GM21447 (cell line): ENCODE results near the gene MAP1LC3A.
"Not testable (repeated sequence)": the region's sequence is repeated elsewhere in the genome, so short reads cannot be mapped to it uniquely, and the experiment has no call there.

Source experiments
- ATAC-seq: cut with Tn5 transposase; IDR thresholded peaks from one replicate; pipeline ENCODE4 v1.9.1; 2021; ENCODE audit not compliant: unreplicated experiment

MAP1LC3A gene

GRCh38 chr20:34558320-34559218, at the start of gene MAP1LC3A:
MAP1LC3A (plus strand) TSS chr20:34558718; CDS start chr20:34558869, 151 bp downstream.
- ATAC-seq = no peak

- ATAC-seq = no peak
Observed at GRCh38 chr20:34510575-34510974, 47.9 kb upstream of the MAP1LC3A start.

GRCh38 chr20:34511891-34512265, 46.6 kb upstream of the MAP1LC3A start:
- no peak for ATAC-seq

- no peak for ATAC-seq
Observed at GRCh38 chr20:34512266-34512954, 46.1 kb upstream of the MAP1LC3A start.

- ATAC-seq = no peak
Observed at GRCh38 chr20:34512955-34513419, 45.5 kb upstream of the MAP1LC3A start.

GRCh38 chr20:34514034-34514433, 44.5 kb upstream of the MAP1LC3A start:
- ATAC-seq = not testable (repeated sequence)

- ATAC-seq = no peak
Observed at GRCh38 chr20:34514897-34515483, 43.5 kb upstream of the MAP1LC3A start.

- peak; percentile 60 for ATAC-seq
Observed at GRCh38 chr20:34515484-34516246, 42.9 kb upstream of the MAP1LC3A start.

GRCh38 chr20:34516247-34517113, 42.0 kb upstream of the MAP1LC3A start, which contains the start of gene DYNLRB1:
DYNLRB1 (plus strand) TSS chr20:34516422; CDS start chr20:34516459, 37 bp downstream.
- peak; percentile 56 for ATAC-seq

GRCh38 chr20:34517114-34517505, 41.4 kb upstream of the MAP1LC3A start:
- no peak for ATAC-seq

- not testable (repeated sequence) for ATAC-seq
Observed at GRCh38 chr20:34518863-34519262, 39.7 kb upstream of the MAP1LC3A start.

- not testable (repeated sequence) for ATAC-seq
Observed at GRCh38 chr20:34519841-34520240, 38.7 kb upstream of the MAP1LC3A start.

GRCh38 chr20:34522969-34523871, 35.3 kb upstream of the MAP1LC3A start:
- no peak for ATAC-seq

GRCh38 chr20:34524426-34524825, 34.1 kb upstream of the MAP1LC3A start:
- ATAC-seq = no peak

- no peak for ATAC-seq
Observed at GRCh38 chr20:34525342-34525708, 33.2 kb upstream of the MAP1LC3A start.

GRCh38 chr20:34525709-34526416, 32.7 kb upstream of the MAP1LC3A start:
- ATAC-seq = no peak

- no peak for ATAC-seq
Observed at GRCh38 chr20:34526466-34526865, 32.1 kb upstream of the MAP1LC3A start.

GRCh38 chr20:34527016-34527415, 31.5 kb upstream of the MAP1LC3A start:
- no peak for ATAC-seq
